ENCODE measurements around the gene TXK. TPM values are rescaled to one million over a fixed set of nuclear protein-coding genes. Genes with fewer than 3 reads are reported as not detected.

TXK gene
- total and polyA plus RNA-seq, 2 donors = 6.9 to 24.7 TPM

- no peak overlapping the region for H3K4me3 ChIP-seq (ENCODE audit: low read length in 2 of 2)
- no peak overlapping the region for H3K27ac ChIP-seq (ENCODE audit: low read depth in 1 of 2, low read length in 1 of 2)
- H3K27me3 ChIP-seq (ENCODE audit: control insufficient read depth in 2 of 2, insufficient read depth in 1 of 2, low read length in 1 of 2) = no peaks in the 10 kb centered on the region
- no peaks in the 10 kb centered on the region for H3K36me3 ChIP-seq (ENCODE audit: control insufficient read depth in 2 of 2, insufficient read depth in 2 of 2, low read length in 1 of 2)
- no peaks in the 10 kb centered on the region for H3K9me3 ChIP-seq (ENCODE audit: control insufficient read depth in 2 of 2, insufficient read depth in 1 of 2, low read length in 1 of 2)
- peaks cover 12 to 18% of the 10 kb centered on the region in 2 donors for H3K4me1 ChIP-seq (ENCODE audit: control insufficient read depth in 2 of 2, insufficient read depth in 2 of 2, low read length in 2 of 2)
- WGBS = 94% methylated on average over 2 of the region's 2 CpGs
- DNase-seq (ENCODE audit: low read depth in 6 of 9, low spot score in 9 of 9) = no peak
Observed at GRCh38 chr4:48043504-48043903, 90.5 kb downstream of the TXK start.

GRCh38 chr4:48042979-48043461, 91.0 kb downstream of the TXK start:
- no peaks in the 10 kb centered on the region for H3K36me3 ChIP-seq (ENCODE audit: control insufficient read depth in 2 of 2, insufficient read depth in 2 of 2, low read length in 1 of 2)

GRCh38 chr4:48041535-48042137, 92.4 kb downstream of the TXK start:
- Histone ChIP-seq H3K4me3 (ENCODE audit: low read length in 2 of 2) (no peak overlapping the region), H3K9me3 (ENCODE audit: control insufficient read depth in 2 of 2, insufficient read depth in 1 of 2, low read length in 1 of 2) (no peaks in the 10 kb centered on the region), H3K27me3 (ENCODE audit: control insufficient read depth in 2 of 2, insufficient read depth in 1 of 2, low read length in 1 of 2) (no peaks in the 10 kb centered on the region), H3K27ac (ENCODE audit: low read depth in 1 of 2, low read length in 1 of 2) (no peak overlapping the region), H3K36me3 (ENCODE audit: control insufficient read depth in 2 of 2, insufficient read depth in 2 of 2, low read length in 1 of 2) (no peaks in the 10 kb centered on the region), H3K4me1 (ENCODE audit: control insufficient read depth in 2 of 2, insufficient read depth in 2 of 2, low read length in 2 of 2) (peaks cover 3 to 4% of the 10 kb centered on the region in 2 donors)
- 85% methylated on average over 4 of the region's 4 CpGs for WGBS
- no peak for DNase-seq (ENCODE audit: low read depth in 6 of 9, low spot score in 9 of 9)

More at GRCh38 chr4:48042979-48043461, 91.0 kb downstream of the TXK start:
- H3K4me3 ChIP-seq (ENCODE audit: low read length in 2 of 2) = no peak overlapping the region
- WGBS = 76% methylated on average over 3 of the region's 3 CpGs
- H3K27me3 ChIP-seq (ENCODE audit: control insufficient read depth in 2 of 2, insufficient read depth in 1 of 2, low read length in 1 of 2) = no peaks in the 10 kb centered on the region
- no peaks in the 10 kb centered on the region for H3K9me3 ChIP-seq (ENCODE audit: control insufficient read depth in 2 of 2, insufficient read depth in 1 of 2, low read length in 1 of 2)
- no peak overlapping the region for H3K27ac ChIP-seq (ENCODE audit: low read depth in 1 of 2, low read length in 1 of 2)
- H3K4me1 ChIP-seq (ENCODE audit: control insufficient read depth in 2 of 2, insufficient read depth in 2 of 2, low read length in 2 of 2) = peaks cover 12 to 17% of the 10 kb centered on the region in 2 donors
- no peak for DNase-seq (ENCODE audit: low read depth in 6 of 9, low spot score in 9 of 9)

- Histone ChIP-seq H3K4me1 (ENCODE audit: control insufficient read depth in 2 of 2, insufficient read depth in 2 of 2, low read length in 2 of 2) (peaks cover 0 to 4% of the 10 kb centered on the region in 2 donors), H3K4me3 (ENCODE audit: low read length in 2 of 2) (no peak overlapping the region), H3K27ac (ENCODE audit: low read depth in 1 of 2, low read length in 1 of 2) (no peak overlapping the region), H3K27me3 (ENCODE audit: control insufficient read depth in 2 of 2, insufficient read depth in 1 of 2, low read length in 1 of 2) (no peaks in the 10 kb centered on the region), H3K36me3 (ENCODE audit: control insufficient read depth in 2 of 2, insufficient read depth in 2 of 2, low read length in 1 of 2) (no peaks in the 10 kb centered on the region), H3K9me3 (ENCODE audit: control insufficient read depth in 2 of 2, insufficient read depth in 1 of 2, low read length in 1 of 2) (no peaks in the 10 kb centered on the region)
- DNase-seq (ENCODE audit: low read depth in 6 of 9, low spot score in 9 of 9) = no peak
Observed at GRCh38 chr4:48039561-48039960, 94.5 kb downstream of the TXK start.

- no peaks in the 10 kb centered on the region for H3K9me3 ChIP-seq (ENCODE audit: control insufficient read depth in 2 of 2, insufficient read depth in 1 of 2, low read length in 1 of 2)
- no peaks in the 10 kb centered on the region for H3K27me3 ChIP-seq (ENCODE audit: control insufficient read depth in 2 of 2, insufficient read depth in 1 of 2, low read length in 1 of 2)
- WGBS = 49% methylated on average over 2 of the region's 2 CpGs
- no peak for DNase-seq (ENCODE audit: low read depth in 6 of 9, low spot score in 9 of 9)
- no peaks in the 10 kb centered on the region for H3K36me3 ChIP-seq (ENCODE audit: control insufficient read depth in 2 of 2, insufficient read depth in 2 of 2, low read length in 1 of 2)
- peaks cover 0 to 4% of the 10 kb centered on the region in 2 donors for H3K4me1 ChIP-seq (ENCODE audit: control insufficient read depth in 2 of 2, insufficient read depth in 2 of 2, low read length in 2 of 2)
- no peak overlapping the region for H3K4me3 ChIP-seq (ENCODE audit: low read length in 2 of 2)
- no peak overlapping the region for H3K27ac ChIP-seq (ENCODE audit: low read depth in 1 of 2, low read length in 1 of 2)
Observed at GRCh38 chr4:48038666-48039065, 95.4 kb downstream of the TXK start.

GRCh38 chr4:48037117-48037462, 97.0 kb downstream of the TXK start:
- 71% methylated on average over 2 of the region's 2 CpGs for WGBS
- H3K36me3 ChIP-seq (ENCODE audit: control insufficient read depth in 2 of 2, insufficient read depth in 2 of 2, low read length in 1 of 2) = no peaks in the 10 kb centered on the region
- no peak overlapping the region for H3K4me3 ChIP-seq (ENCODE audit: low read length in 2 of 2)
- no peaks in the 10 kb centered on the region for H3K27me3 ChIP-seq (ENCODE audit: control insufficient read depth in 2 of 2, insufficient read depth in 1 of 2, low read length in 1 of 2)
- peaks cover 0 to 4% of the 10 kb centered on the region in 2 donors for H3K4me1 ChIP-seq (ENCODE audit: control insufficient read depth in 2 of 2, insufficient read depth in 2 of 2, low read length in 2 of 2)
- H3K27ac ChIP-seq (ENCODE audit: low read depth in 1 of 2, low read length in 1 of 2) = no peak overlapping the region
- no peaks in the 10 kb centered on the region for H3K9me3 ChIP-seq (ENCODE audit: control insufficient read depth in 2 of 2, insufficient read depth in 1 of 2, low read length in 1 of 2)
- DNase-seq (ENCODE audit: low read depth in 6 of 9, low spot score in 9 of 9) = no peak

- Histone ChIP-seq H3K4me1 (ENCODE audit: control insufficient read depth in 2 of 2, insufficient read depth in 2 of 2, low read length in 2 of 2) (peaks cover 0 to 4% of the 10 kb centered on the region in 2 donors), H3K36me3 (ENCODE audit: control insufficient read depth in 2 of 2, insufficient read depth in 2 of 2, low read length in 1 of 2) (no peaks in the 10 kb centered on the region), H3K9me3 (ENCODE audit: control insufficient read depth in 2 of 2, insufficient read depth in 1 of 2, low read length in 1 of 2) (no peaks in the 10 kb centered on the region), H3K27ac (ENCODE audit: low read depth in 1 of 2, low read length in 1 of 2) (no peak overlapping the region), H3K27me3 (ENCODE audit: control insufficient read depth in 2 of 2, insufficient read depth in 1 of 2, low read length in 1 of 2) (no peaks in the 10 kb centered on the region), H3K4me3 (ENCODE audit: low read length in 2 of 2) (no peak overlapping the region)
- 96% methylated on average over 3 of the region's 3 CpGs for WGBS
- DNase-seq (ENCODE audit: low read depth in 6 of 9, low spot score in 9 of 9) = no peak
Observed at GRCh38 chr4:48035952-48036351, 98.1 kb downstream of the TXK start.

GRCh38 chr4:48033825-48034413, 100.1 kb downstream of the TXK start:
- Histone ChIP-seq H3K27ac (ENCODE audit: low read depth in 1 of 2, low read length in 1 of 2) (no peak overlapping the region), H3K27me3 (ENCODE audit: control insufficient read depth in 2 of 2, insufficient read depth in 1 of 2, low read length in 1 of 2) (no peaks in the 10 kb centered on the region), H3K36me3 (ENCODE audit: control insufficient read depth in 2 of 2, insufficient read depth in 2 of 2, low read length in 1 of 2) (no peaks in the 10 kb centered on the region), H3K4me1 (ENCODE audit: control insufficient read depth in 2 of 2, insufficient read depth in 2 of 2, low read length in 2 of 2) (peaks cover 0 to 4% of the 10 kb centered on the region in 2 donors), H3K4me3 (ENCODE audit: low read length in 2 of 2) (no peak overlapping the region), H3K9me3 (ENCODE audit: control insufficient read depth in 2 of 2, insufficient read depth in 1 of 2, low read length in 1 of 2) (no peaks in the 10 kb centered on the region)
- DNase-seq (ENCODE audit: low read depth in 6 of 9, low spot score in 9 of 9) = peak in 3 of 9 donors; percentile 24 to 57 (median 55)
- WGBS = 94% methylated on average over 1 of the region's 1 CpG

GRCh38 chr4:48033412-48033811, 100.6 kb downstream of the TXK start:
- Histone ChIP-seq H3K27me3 (ENCODE audit: control insufficient read depth in 2 of 2, insufficient read depth in 1 of 2, low read length in 1 of 2) (no peaks in the 10 kb centered on the region), H3K4me1 (ENCODE audit: control insufficient read depth in 2 of 2, insufficient read depth in 2 of 2, low read length in 2 of 2) (peaks cover 0 to 4% of the 10 kb centered on the region in 2 donors), H3K4me3 (ENCODE audit: low read length in 2 of 2) (no peak overlapping the region), H3K36me3 (ENCODE audit: control insufficient read depth in 2 of 2, insufficient read depth in 2 of 2, low read length in 1 of 2) (no peaks in the 10 kb centered on the region), H3K27ac (ENCODE audit: low read depth in 1 of 2, low read length in 1 of 2) (no peak overlapping the region), H3K9me3 (ENCODE audit: control insufficient read depth in 2 of 2, insufficient read depth in 1 of 2, low read length in 1 of 2) (no peaks in the 10 kb centered on the region)
- DNase-seq (ENCODE audit: low read depth in 6 of 9, low spot score in 9 of 9) = no peak
